Measurements from ENCODE around the gene POLR2E.

POLR2E gene

DNA sequence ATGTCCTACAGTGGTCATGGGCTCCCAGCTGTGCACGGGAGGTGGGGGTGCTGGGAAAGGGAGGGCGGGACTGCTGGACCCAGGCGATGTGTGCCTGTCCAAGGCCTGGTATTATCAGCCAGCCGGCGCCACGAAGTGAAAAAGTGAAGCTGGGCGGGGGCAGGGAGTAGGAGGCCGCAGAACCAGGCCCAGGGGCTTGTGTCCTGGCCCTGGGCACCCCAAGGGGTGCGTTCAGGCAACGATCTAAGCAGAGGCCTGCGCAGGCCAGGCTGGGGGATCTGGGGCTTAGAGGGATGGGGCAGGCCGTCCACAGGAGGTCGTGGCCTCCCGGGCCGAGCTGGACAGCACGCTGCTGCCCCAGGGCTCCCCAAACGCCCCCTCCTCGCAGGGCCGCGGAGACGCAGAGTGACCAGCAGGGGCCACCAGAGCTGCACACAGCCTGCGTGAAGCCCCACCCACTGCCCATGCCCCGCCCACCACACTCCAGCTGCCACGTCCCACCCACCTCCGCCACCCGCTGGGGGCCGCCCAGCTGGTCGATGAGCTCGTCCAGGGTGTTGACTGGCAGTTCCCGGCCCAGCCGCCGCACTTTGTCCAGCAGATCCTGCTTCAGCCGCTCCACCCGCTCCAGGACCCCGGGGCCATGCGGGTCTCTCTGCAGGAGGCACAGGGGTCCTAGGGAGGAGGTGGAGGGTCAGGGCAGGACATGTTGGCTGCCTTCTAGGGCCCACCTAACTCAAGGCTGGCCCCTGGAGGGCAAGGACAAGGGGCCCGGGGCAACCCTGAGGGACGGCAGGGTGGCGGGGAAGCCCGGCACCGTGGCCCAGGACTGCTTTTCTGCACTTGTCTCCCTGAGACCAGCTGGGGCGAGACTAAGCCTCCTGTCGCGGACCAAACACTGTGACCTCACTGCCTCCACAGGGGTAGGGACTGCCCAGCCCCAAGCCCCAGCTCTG is 18.1 kb upstream of the POLR2E start:
- DNase-seq (ENCODE audit: insufficient read length, low spot score), result peak; percentile 100
- TF ChIP-seq, protein P1, sequence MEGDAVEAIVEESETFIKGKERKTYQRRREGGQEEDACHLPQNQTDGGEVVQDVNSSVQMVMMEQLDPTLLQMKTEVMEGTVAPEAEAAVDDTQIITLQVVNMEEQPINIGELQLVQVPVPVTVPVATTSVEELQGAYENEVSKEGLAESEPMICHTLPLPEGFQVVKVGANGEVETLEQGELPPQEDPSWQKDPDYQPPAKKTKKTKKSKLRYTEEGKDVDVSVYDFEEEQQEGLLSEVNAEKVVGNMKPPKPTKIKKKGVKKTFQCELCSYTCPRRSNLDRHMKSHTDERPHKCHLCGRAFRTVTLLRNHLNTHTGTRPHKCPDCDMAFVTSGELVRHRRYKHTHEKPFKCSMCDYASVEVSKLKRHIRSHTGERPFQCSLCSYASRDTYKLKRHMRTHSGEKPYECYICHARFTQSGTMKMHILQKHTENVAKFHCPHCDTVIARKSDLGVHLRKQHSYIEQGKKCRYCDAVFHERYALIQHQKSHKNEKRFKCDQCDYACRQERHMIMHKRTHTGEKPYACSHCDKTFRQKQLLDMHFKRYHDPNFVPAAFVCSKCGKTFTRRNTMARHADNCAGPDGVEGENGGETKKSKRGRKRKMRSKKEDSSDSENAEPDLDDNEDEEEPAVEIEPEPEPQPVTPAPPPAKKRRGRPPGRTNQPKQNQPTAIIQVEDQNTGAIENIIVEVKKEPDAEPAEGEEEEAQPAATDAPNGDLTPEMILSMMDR (IDR thresholded peaks at IDR 0.05; ENCODE audit: insufficient read depth, missing control alignments), result peak; percentile 73
- no peak for FAIRE-seq

DNA sequence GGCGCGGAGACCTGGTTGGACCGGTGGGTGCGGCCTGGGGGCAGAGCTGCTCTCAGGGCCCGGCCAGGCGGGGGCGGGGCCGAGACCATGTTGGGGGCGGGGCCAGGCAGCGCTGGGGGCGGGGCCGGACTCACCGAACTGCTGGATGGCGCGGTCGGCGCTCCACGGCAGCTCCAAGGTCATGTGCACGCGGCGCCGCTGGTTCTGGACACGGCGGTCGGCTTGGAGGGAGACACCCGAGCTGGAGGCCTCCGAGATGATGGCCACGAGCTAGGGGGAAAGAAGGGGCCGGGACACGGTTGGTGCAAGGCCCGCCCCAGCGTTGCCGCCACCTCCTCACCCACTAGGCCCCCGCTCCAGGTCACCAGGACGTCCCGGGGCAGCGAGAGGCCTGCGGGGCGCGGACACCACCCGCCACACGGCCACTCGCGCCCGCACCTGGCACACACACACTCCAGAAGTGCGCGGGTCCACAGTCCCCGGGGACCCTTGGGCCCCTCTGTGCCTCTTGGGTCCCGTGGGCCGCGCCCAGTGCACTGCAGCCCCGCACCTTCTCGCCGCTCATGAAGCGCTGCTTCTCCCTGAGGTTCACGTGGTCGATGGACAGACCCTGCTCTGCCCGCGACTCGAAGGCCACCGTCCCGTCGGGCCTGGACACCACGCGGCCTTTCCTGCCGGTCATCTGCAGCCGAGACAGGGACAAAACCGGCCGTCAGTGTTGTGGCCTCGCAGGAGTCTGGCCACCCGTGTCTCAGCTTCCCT is 17.3 kb upstream of the POLR2E start:
- DNase-seq (ENCODE audit: insufficient read length, low spot score), result no peak
- TF ChIP-seq, protein P1 (IDR thresholded peaks at IDR 0.05; ENCODE audit: insufficient read depth, missing control alignments), result no peak
- no peak for FAIRE-seq

DNA sequence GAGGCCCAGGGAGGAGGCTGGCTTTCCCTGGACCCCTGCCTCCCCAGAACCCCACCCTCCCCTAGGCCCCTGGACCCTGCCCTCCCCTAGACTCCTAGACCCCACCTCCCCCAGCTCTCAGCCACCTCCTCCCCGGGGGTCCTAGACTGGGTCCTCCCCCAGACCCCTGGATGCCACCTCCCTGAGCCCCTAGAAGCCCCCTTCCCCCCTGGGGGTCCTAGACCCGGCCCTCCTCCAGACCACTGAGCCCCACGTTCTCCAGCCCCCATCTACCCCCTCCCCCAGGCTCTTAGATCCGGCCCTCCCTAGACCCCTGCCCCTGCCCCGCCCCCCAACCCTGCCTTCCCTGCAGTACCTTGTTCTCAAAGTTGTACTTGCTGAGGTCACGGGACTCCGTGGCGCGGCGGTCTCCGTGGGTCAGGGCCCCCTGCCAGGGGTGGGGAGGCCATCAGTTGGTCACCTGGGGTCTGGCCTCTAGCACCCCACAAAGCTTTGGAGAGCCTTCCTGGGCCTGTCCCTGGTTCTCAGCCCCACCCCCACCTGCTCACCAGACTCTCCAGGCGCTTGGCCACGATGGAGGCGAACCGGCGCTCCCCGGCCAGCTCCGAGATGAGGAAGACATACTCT is 16.6 kb upstream of the POLR2E start:
- no peak for DNase-seq (ENCODE audit: insufficient read length, low spot score)
- FAIRE-seq, result no peak
- TF ChIP-seq, protein P1 (IDR thresholded peaks at IDR 0.05; ENCODE audit: insufficient read depth, missing control alignments), result no peak

DNA sequence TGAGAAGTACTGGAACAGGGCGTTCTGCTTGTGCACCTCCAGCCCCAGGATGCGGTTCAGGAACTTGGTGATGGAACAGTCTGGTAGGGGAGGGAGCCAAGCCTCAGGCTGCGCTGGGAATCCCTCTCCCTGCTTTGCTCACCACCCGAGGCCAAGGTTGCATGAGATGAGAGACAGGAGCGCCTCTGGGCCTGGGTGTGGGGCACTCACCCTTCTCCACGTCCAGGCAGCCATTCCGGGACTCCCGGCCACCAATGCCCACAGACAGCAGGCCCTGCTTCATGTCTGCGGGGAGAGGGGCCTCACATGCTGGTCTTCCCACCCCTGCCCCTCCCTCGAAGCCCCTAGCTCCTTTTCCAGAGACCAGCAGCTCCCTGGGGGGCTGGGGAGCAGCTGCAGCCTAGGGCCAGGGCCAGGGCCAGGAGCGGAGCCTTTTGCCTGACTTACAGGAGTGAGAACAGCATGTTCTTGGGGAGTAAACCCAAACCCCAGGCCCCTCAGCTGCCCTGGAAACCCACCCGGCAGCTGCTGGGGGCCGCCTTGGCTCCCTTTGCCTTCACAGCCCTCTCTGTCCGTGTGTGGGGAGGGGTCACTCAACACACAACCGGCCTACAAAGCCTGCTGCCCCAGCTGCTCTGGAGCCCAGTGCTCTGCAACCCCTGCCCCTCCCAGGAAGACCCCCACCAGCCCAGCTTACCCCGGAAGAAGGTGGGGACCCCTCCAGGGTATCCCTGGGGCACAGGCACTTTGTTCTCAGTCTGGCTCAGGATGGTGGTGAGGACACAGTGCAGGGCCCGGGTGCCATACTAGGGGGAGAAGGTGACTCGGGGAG is 15.8 kb upstream of the POLR2E start:
- FAIRE-seq (no peak), DNase-seq (ENCODE audit: insufficient read length, low spot score) (no peak)
- TF ChIP-seq, protein P1 (IDR thresholded peaks at IDR 0.05; ENCODE audit: insufficient read depth, missing control alignments), result no peak

DNA sequence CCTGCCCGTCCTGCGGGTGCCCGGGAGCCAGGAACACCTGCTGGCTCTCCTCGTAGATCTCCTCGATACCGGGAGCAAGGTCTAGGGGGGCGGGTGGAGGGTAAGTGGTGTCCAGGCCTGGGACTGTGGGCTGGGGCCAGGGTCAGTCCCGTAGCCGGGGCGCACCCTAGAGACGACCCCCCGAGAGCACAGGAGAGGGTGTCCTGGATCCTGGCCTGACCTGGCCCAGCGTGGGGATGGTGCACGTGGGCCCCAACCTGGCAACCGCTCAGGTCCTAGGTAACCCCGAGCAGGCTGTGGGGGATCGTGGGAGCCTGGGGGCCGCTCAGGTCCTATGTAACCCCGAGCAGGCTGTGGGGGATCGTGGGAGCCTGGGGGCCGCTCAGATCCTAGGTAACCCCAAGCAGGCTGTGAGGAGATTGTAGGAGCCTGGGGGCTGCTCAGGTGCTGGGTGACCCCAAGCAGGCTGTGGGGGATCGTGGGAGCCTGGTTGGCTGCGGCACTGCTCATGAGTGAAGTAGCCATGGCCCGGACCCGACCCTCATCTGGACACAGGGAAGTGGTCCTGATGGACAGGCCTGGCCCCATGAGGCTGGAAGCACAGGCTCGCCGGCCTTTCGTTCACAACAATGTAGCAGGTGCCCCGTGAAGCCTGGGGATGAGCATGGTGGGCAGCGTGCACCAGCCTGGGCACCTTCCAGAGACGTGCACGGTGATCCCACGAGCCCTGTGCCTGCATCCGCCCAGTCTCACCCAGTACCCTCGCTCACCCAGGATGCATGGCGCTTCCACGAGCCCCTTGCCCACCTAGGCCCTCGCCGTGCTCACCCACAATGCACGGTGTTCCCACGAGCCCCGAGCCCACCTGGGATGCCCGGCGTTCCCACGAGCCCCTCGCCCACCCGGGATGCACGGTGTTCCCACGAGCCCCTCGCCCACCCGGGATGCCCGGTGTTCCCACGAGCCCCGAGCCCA is 14.8 kb upstream of the POLR2E start:
- no peak for FAIRE-seq
- no peak for DNase-seq (ENCODE audit: insufficient read length, low spot score)
- TF ChIP-seq, protein P1 (IDR thresholded peaks at IDR 0.05; ENCODE audit: insufficient read depth, missing control alignments), result no peak
